Vagina (tissue), 2 donors: ENCODE results near the gene UBE2Q1. TPM values are rescaled to one million over a fixed set of nuclear protein-coding genes. Genes with fewer than 3 reads are reported as not detected.

Experiments
- DNase-seq, 2 donors: peaks; one replicate each; pipeline ENCODE4 v3.0.0-alpha.2; 2017; ENCODE audit errors: extremely low spot score in 2 of 2
- H3K27ac ChIP-seq: fragments of 200-600 bp; sonication (generic); one replicate; pipeline ENCODE4 v1.5.1; 2019
- H3K27me3 ChIP-seq: fragments of 200-600 bp; sonication (generic); one replicate; pipeline ENCODE4 v1.5.1; 2019
- H3K36me3 ChIP-seq, 2 donors: fragments of 200-600 bp; sonication (generic); one replicate each; pipeline ENCODE4 v1.5.1; 2017 to 2019
- H3K4me1 ChIP-seq: fragments of 200-600 bp; sonication (generic); one replicate; pipeline ENCODE4 v1.5.1; 2019
- H3K4me3 ChIP-seq, 2 donors: fragments of 200-600 bp; sonication (generic); 1 replicate in 1 of 2; 2 replicates in 1 of 2; pipeline ENCODE4 v1.5.1; 2016 to 2019
- H3K9me3 ChIP-seq: fragments of 200-600 bp; sonication (generic); one replicate; pipeline ENCODE4 v1.5.1; 2019
- CTCF ChIP-seq, 3 experiments: fragments of 450-650 bp in 2 of 3; fragments of 200-600 bp in 1 of 3; sonication (generic) in 1 of 3; IDR thresholded peaks; one replicate each; pipeline ENCODE4 v1.5.1; 2017 to 2019; ENCODE audit warnings: antibody characterized with exemption in 3 of 3, mild to moderate bottlenecking in 2 of 3, moderate library complexity in 2 of 3
- POLR2A ChIP-seq, 2 donors: fragments of 450-650 bp; IDR thresholded peaks; one replicate each; pipeline ENCODE4 v1.6.1; 2017; ENCODE audit warnings: antibody characterized with exemption in 2 of 2, mild to moderate bottlenecking in 2 of 2, moderate library complexity in 2 of 2
- POLR2AphosphoS5 ChIP-seq, 2 donors: sonication (generic); formaldehyde crosslinking; IDR thresholded peaks; one replicate each; pipeline ENCODE4 v1.9.0; 2017; ENCODE audit warnings: antibody characterized with exemption in 2 of 2, mild to moderate bottlenecking in 2 of 2, low read depth in 1 of 2; ENCODE audit not compliant: insufficient read depth in 1 of 2
- intact Hi-C: fragments of 100-400 bp; cut with DNase I; formaldehyde crosslinking; loops from one replicate; pipeline ENCODE4 v1.15.1; 2023
- total RNA-seq: library from RNA; depleted of rRNA; stranded (reverse); fragments of >200 nt; gene quantifications from one replicate; pipeline ENCODE4 v1.2.3, GENCODE V29; 2016

UBE2Q1 gene
- total RNA-seq, 1 donor from 2014 or later: 17.9 TPM

- intact Hi-C loops: no loop called here
- H3K4me3 ChIP-seq: no peak overlapping the region
- no peaks in the 10 kb centered on the region for H3K9me3 ChIP-seq
- TF ChIP-seq CTCF (IDR thresholded peaks at IDR 0.05) (no peak), POLR2AphosphoS5 (IDR thresholded peaks at IDR 0.05; ENCODE audit: insufficient read depth in 1 of 2, low read depth in 1 of 2) (no peak), POLR2A (IDR thresholded peaks at IDR 0.05) (no peak)
- peaks cover 0 to 53% of the 10 kb centered on the region in 2 donors for H3K36me3 ChIP-seq
- no peaks in the 10 kb centered on the region for H3K27me3 ChIP-seq
- DNase-seq: no peak
- peaks cover 8% of the 10 kb centered on the region for H3K4me1 ChIP-seq
- no peak overlapping the region for H3K27ac ChIP-seq
Observed at GRCh38 chr1:154579374-154579773, 20.9 kb upstream of the UBE2Q1 start.

GRCh38 chr1:154578058-154578418 lies 19.6 kb upstream of the UBE2Q1 start:
- TF ChIP-seq POLR2A (IDR thresholded peaks at IDR 0.05) (no peak), POLR2AphosphoS5 (IDR thresholded peaks at IDR 0.05; ENCODE audit: insufficient read depth in 1 of 2, low read depth in 1 of 2) (no peak), CTCF (IDR thresholded peaks at IDR 0.05) (no peak)
- DNase-seq: no peak
- peaks cover 0 to 39% of the 10 kb centered on the region in 2 donors for H3K36me3 ChIP-seq
- peaks cover 8% of the 10 kb centered on the region for H3K4me1 ChIP-seq
- intact Hi-C loops: no loop called here
- H3K27me3 ChIP-seq: no peaks in the 10 kb centered on the region
- no peaks in the 10 kb centered on the region for H3K9me3 ChIP-seq
- H3K27ac ChIP-seq: peak overlapping the region; percentile 2
- H3K4me3 ChIP-seq: no peak overlapping the region

- H3K36me3 ChIP-seq: peaks cover 0 to 34% of the 10 kb centered on the region in 2 donors
- peak overlapping the region; percentile 2 for H3K27ac ChIP-seq
- H3K4me1 ChIP-seq: peaks cover 8% of the 10 kb centered on the region
- no peak overlapping the region for H3K4me3 ChIP-seq
- no peaks in the 10 kb centered on the region for H3K27me3 ChIP-seq
- no peak for DNase-seq
- TF ChIP-seq POLR2A (IDR thresholded peaks at IDR 0.05) (no peak), POLR2AphosphoS5 (IDR thresholded peaks at IDR 0.05; ENCODE audit: insufficient read depth in 1 of 2, low read depth in 1 of 2) (no peak), CTCF (IDR thresholded peaks at IDR 0.05) (no peak)
- intact Hi-C loops: no loop called here
- H3K9me3 ChIP-seq: no peaks in the 10 kb centered on the region
Observed at GRCh38 chr1:154577346-154578057, 19.0 kb upstream of the UBE2Q1 start.

GRCh38 chr1:154575951-154576566 lies 17.6 kb upstream of the UBE2Q1 start:
- H3K9me3 ChIP-seq: no peaks in the 10 kb centered on the region
- no peak overlapping the region for H3K27ac ChIP-seq

More at GRCh38 chr1:154575951-154576566, 17.6 kb upstream of the UBE2Q1 start:
- Histone ChIP-seq H3K4me3 (no peak overlapping the region), H3K27me3 (no peaks in the 10 kb centered on the region), H3K36me3 (peaks cover 0 to 20% of the 10 kb centered on the region in 2 donors), H3K4me1 (peaks cover 8% of the 10 kb centered on the region)
- DNase-seq: no peak
- no peak for TF ChIP-seq CTCF (IDR thresholded peaks at IDR 0.05)
- no peak for TF ChIP-seq POLR2A (IDR thresholded peaks at IDR 0.05)
- no peak for TF ChIP-seq POLR2AphosphoS5 (IDR thresholded peaks at IDR 0.05; ENCODE audit: insufficient read depth in 1 of 2, low read depth in 1 of 2)
- intact Hi-C loops: no loop called here
